Renal cortex interstitium (tissue), 11 donors: ENCODE results near the gene NOC4L. TPM values are rescaled to one million over a fixed set of nuclear protein-coding genes. Genes with fewer than 3 reads are reported as not detected.
"Not testable (repeated sequence)": the region's sequence is repeated elsewhere in the genome, so short reads cannot be mapped to it uniquely, and the experiment has no call there.

Experiments used
- DNase-seq, 11 donors: peaks; one replicate each; pipeline ENCODE4 v3.0.0-alpha.2; 2013; ENCODE audit warnings: low read depth in 9 of 11, low spot score in 4 of 11; ENCODE audit errors: extremely low read depth in 1 of 11
- polyA plus RNA-seq, 3 donors: library from polyadenylated mRNA; unstranded; fragments of 120-200 nt; gene quantifications; one replicate each; pipeline ENCODE4 v1.2.1, GENCODE V29; 2013; ENCODE audit not compliant: insufficient read length in 3 of 3

NOC4L gene
- polyA plus RNA-seq, 3 donors = 12.5 to 21.0 (median 18.7) TPM

GRCh38 chr12:132138941-132139871, 5.1 kb upstream of the NOC4L start:
- DNase-seq = no peak

- no peak for DNase-seq
Observed at GRCh38 chr12:132139912-132140311, 4.3 kb upstream of the NOC4L start.

- no peak for DNase-seq
Observed at GRCh38 chr12:132140501-132140900, 3.8 kb upstream of the NOC4L start.

- no peak for DNase-seq
Observed at GRCh38 chr12:132140918-132141841, 3.1 kb upstream of the NOC4L start.

GRCh38 chr12:132141976-132142678, 2.1 kb upstream of the NOC4L start:
- DNase-seq = no peak

- no peak for DNase-seq
Observed at GRCh38 chr12:132142679-132143335, 1.4 kb upstream of the NOC4L start.

- DNase-seq = no peak
Observed at GRCh38 chr12:132143336-132144071, 753 bp upstream of the NOC4L start.

GRCh38 chr12:132144810-132145168, 532 bp downstream of the NOC4L start:
- DNase-seq = no peak

- DNase-seq = no peak
Observed at GRCh38 chr12:132145334-132145733, 1.1 kb downstream of the NOC4L start.

- no peak for DNase-seq
Observed at GRCh38 chr12:132146098-132146497, 1.8 kb downstream of the NOC4L start.

GRCh38 chr12:132146772-132147422, 2.6 kb downstream of the NOC4L start:
- DNase-seq = no peak

- no peak for DNase-seq
Observed at GRCh38 chr12:132147423-132148367, 3.4 kb downstream of the NOC4L start.

- DNase-seq = no peak
Observed at GRCh38 chr12:132148368-132149045, 4.2 kb downstream of the NOC4L start.

GRCh38 chr12:132149526-132149925, 5.3 kb downstream of the NOC4L start:
- DNase-seq = not testable (repeated sequence)

GRCh38 chr12:132150780-132151144, 6.5 kb downstream of the NOC4L start:
- DNase-seq = no peak

- no peak for DNase-seq
Observed at GRCh38 chr12:132151145-132151765, 7.0 kb downstream of the NOC4L start.
